Epithelial cell of esophagus (primary cell): ENCODE measurements around the gene TSPO.

ENCODE experiments used
- DNase-seq: peaks from one replicate; pipeline ENCODE4 v3.0.0; 2010; ENCODE audit warnings: low read depth
- H3K4me3 ChIP-seq: 2 replicates; pipeline ENCODE4 v1.5.1; 2011; ENCODE audit warnings: mild to moderate bottlenecking, low read length, control low read depth
- CTCF ChIP-seq: IDR thresholded peaks from 2 replicates; pipeline ENCODE4 v1.5.1; 2011; ENCODE audit warnings: low read depth, mild to moderate bottlenecking, low read length, control low read depth, inconsistent platforms; ENCODE audit not compliant: insufficient read depth; ENCODE audit errors: missing control alignments

Gene TSPO

GRCh38 chr22:43113526-43114251 is 37.7 kb upstream of the TSPO start:
- TF ChIP-seq CTCF, result no peak
- H3K4me3 ChIP-seq, result no peak overlapping the region
- no peak for DNase-seq

- DNase-seq, result no peak
- TF ChIP-seq CTCF, result no peak
- H3K4me3 ChIP-seq, result no peak overlapping the region
Measured at GRCh38 chr22:43114958-43115357, 36.4 kb upstream of the TSPO start.

- DNase-seq, result no peak
- TF ChIP-seq CTCF, result no peak
Measured at GRCh38 chr22:43116932-43117331, 34.4 kb upstream of the TSPO start.

GRCh38 chr22:43118024-43118849 is 33.1 kb upstream of the TSPO start:
- no peak for TF ChIP-seq CTCF
- H3K4me3 ChIP-seq, result no peak overlapping the region
- no peak for DNase-seq

More at GRCh38 chr22:43116932-43117331, 34.4 kb upstream of the TSPO start:
- H3K4me3 ChIP-seq, result no peak overlapping the region

- no peak for TF ChIP-seq CTCF
- no peak for DNase-seq
- H3K4me3 ChIP-seq, result no peak overlapping the region
Measured at GRCh38 chr22:43118953-43119458, 32.4 kb upstream of the TSPO start.

GRCh38 chr22:43126501-43127165 is 24.7 kb upstream of the TSPO start:
- no peak for TF ChIP-seq CTCF
- peak; percentile 89 for DNase-seq
- no peak overlapping the region for H3K4me3 ChIP-seq
